Urinary bladder (tissue), 4 donors: ENCODE measurements around the gene SUSD3. TPM values are rescaled to one million over a fixed set of nuclear protein-coding genes. Genes with fewer than 3 reads are reported as not detected.

Experiments
- DNase-seq: peaks from one replicate; pipeline ENCODE4 v3.0.0-alpha.2; 2015; ENCODE audit errors: extremely low spot score
- H3K27ac ChIP-seq: one replicate; pipeline ENCODE4 v1.5.1; 2013; ENCODE audit warnings: low read depth, mild to moderate bottlenecking, moderate library complexity
- H3K36me3 ChIP-seq: one replicate; pipeline ENCODE4 v1.6.1; 2013; ENCODE audit warnings: mild to moderate bottlenecking, moderate library complexity; ENCODE audit not compliant: insufficient read depth
- H3K4me1 ChIP-seq: one replicate; pipeline ENCODE4 v1.6.1; 2013; ENCODE audit warnings: mild to moderate bottlenecking, moderate library complexity; ENCODE audit not compliant: insufficient read depth
- H3K4me3 ChIP-seq: one replicate; pipeline ENCODE4 v1.5.1; 2013; ENCODE audit warnings: low read depth, low read length
- WGBS: extraction: QIAGEN DNeasy Blood & Tissue Kit; methylation state at CpG from one replicate; pipeline ENCODE4 v1.1.7; 2013; 5-methylcytosine and 5-hydroxymethylcytosine counted together
- polyA plus RNA-seq: library from polyadenylated mRNA; stranded (reverse); fragments of 200-250 nt; gene quantifications from one replicate; pipeline ENCODE4 v1.2.3, GENCODE V29; 2013
- total RNA-seq: library from RNA; depleted of rRNA; stranded (reverse); fragments of >200 nt; gene quantifications from one replicate; pipeline ENCODE4 v1.2.3, GENCODE V29; 2014
- donor health status: healthy with polysubstance abuse.
- donor health status: healthy.

SUSD3 gene
- total and polyA plus RNA-seq, 2 donors = 1.5 to 1.9 TPM

GRCh38 chr9:93022721-93023520 lies 35.6 kb upstream of the SUSD3 start:
- Histone ChIP-seq H3K4me1 (no peaks in the 10 kb centered on the region), H3K36me3 (no peaks in the 10 kb centered on the region), H3K4me3 (no peak overlapping the region), H3K27ac (no peak overlapping the region)
- WGBS = 90% methylated on average over 23 of the region's 23 CpGs
- no peak for DNase-seq

- H3K27ac ChIP-seq = no peak overlapping the region
- no peaks in the 10 kb centered on the region for H3K4me1 ChIP-seq
- WGBS = 85% methylated on average over 4 of the region's 4 CpGs
- no peak for DNase-seq
- H3K36me3 ChIP-seq = no peaks in the 10 kb centered on the region
- H3K4me3 ChIP-seq = no peak overlapping the region
Observed at GRCh38 chr9:93023521-93023815, 35.0 kb upstream of the SUSD3 start.

GRCh38 chr9:93024646-93024910 lies 33.9 kb upstream of the SUSD3 start:
- WGBS = 87% methylated on average over 4 of the region's 4 CpGs
- Histone ChIP-seq H3K4me3 (no peak overlapping the region), H3K27ac (no peak overlapping the region), H3K36me3 (no peaks in the 10 kb centered on the region), H3K4me1 (no peaks in the 10 kb centered on the region)
- DNase-seq = no peak

- H3K27ac ChIP-seq = no peak overlapping the region
- H3K4me3 ChIP-seq = no peak overlapping the region
- H3K4me1 ChIP-seq = no peaks in the 10 kb centered on the region
- no peaks in the 10 kb centered on the region for H3K36me3 ChIP-seq
- 95% methylated on average over 11 of the region's 11 CpGs for WGBS
- no peak for DNase-seq
Observed at GRCh38 chr9:93024986-93025630, 33.4 kb upstream of the SUSD3 start.

- no peak overlapping the region for H3K4me3 ChIP-seq
- no peaks in the 10 kb centered on the region for H3K36me3 ChIP-seq
- H3K27ac ChIP-seq = no peak overlapping the region
- H3K4me1 ChIP-seq = no peaks in the 10 kb centered on the region
- no peak for DNase-seq
- WGBS = 84% methylated on average over 8 of the region's 8 CpGs
Observed at GRCh38 chr9:93025736-93026135, 32.8 kb upstream of the SUSD3 start.

GRCh38 chr9:93026640-93027039 lies 31.9 kb upstream of the SUSD3 start:
- DNase-seq = no peak
- over 99% methylated on average over 7 of the region's 7 CpGs for WGBS
- Histone ChIP-seq H3K27ac (no peak overlapping the region), H3K36me3 (no peaks in the 10 kb centered on the region), H3K4me1 (no peaks in the 10 kb centered on the region), H3K4me3 (no peak overlapping the region)

- no peak overlapping the region for H3K27ac ChIP-seq
- no peak overlapping the region for H3K4me3 ChIP-seq
- H3K36me3 ChIP-seq = no peaks in the 10 kb centered on the region
- no peak for DNase-seq
- WGBS = 97% methylated on average over 10 of the region's 10 CpGs
- H3K4me1 ChIP-seq = no peaks in the 10 kb centered on the region
Observed at GRCh38 chr9:93027750-93028149, 30.8 kb upstream of the SUSD3 start.

GRCh38 chr9:93028448-93029006 lies 30.0 kb upstream of the SUSD3 start:
- no peak for DNase-seq
- 46% methylated on average over 6 of the region's 6 CpGs for WGBS

GRCh38 chr9:93030642-93031628 lies 27.6 kb upstream of the SUSD3 start:
- no peaks in the 10 kb centered on the region for H3K36me3 ChIP-seq
- DNase-seq = no peak
- no peak overlapping the region for H3K27ac ChIP-seq
- H3K4me3 ChIP-seq = no peak overlapping the region
- 75% methylated on average over 9 of the region's 9 CpGs for WGBS
- no peaks in the 10 kb centered on the region for H3K4me1 ChIP-seq

More at GRCh38 chr9:93028448-93029006, 30.0 kb upstream of the SUSD3 start:
- no peaks in the 10 kb centered on the region for H3K36me3 ChIP-seq
- no peak overlapping the region for H3K27ac ChIP-seq
- no peaks in the 10 kb centered on the region for H3K4me1 ChIP-seq
- no peak overlapping the region for H3K4me3 ChIP-seq

GRCh38 chr9:93031629-93032430 lies 26.7 kb upstream of the SUSD3 start:
- 60% methylated on average over 10 of the region's 10 CpGs for WGBS
- Histone ChIP-seq H3K4me3 (no peak overlapping the region), H3K27ac (no peak overlapping the region), H3K36me3 (no peaks in the 10 kb centered on the region), H3K4me1 (no peaks in the 10 kb centered on the region)
- DNase-seq = no peak

GRCh38 chr9:93032545-93032944 lies 26.0 kb upstream of the SUSD3 start:
- H3K27ac ChIP-seq = no peak overlapping the region
- no peaks in the 10 kb centered on the region for H3K4me1 ChIP-seq
- 93% methylated on average over 12 of the region's 12 CpGs for WGBS
- no peaks in the 10 kb centered on the region for H3K36me3 ChIP-seq
- DNase-seq = no peak
- no peak overlapping the region for H3K4me3 ChIP-seq

GRCh38 chr9:93033531-93033930 lies 25.0 kb upstream of the SUSD3 start:
- no peak for DNase-seq
- no peak overlapping the region for H3K4me3 ChIP-seq
- no peaks in the 10 kb centered on the region for H3K36me3 ChIP-seq
- no peak overlapping the region for H3K27ac ChIP-seq
- no peaks in the 10 kb centered on the region for H3K4me1 ChIP-seq
- 33% methylated on average over 6 of the region's 6 CpGs for WGBS

- 89% methylated on average over 19 of the region's 19 CpGs for WGBS
- Histone ChIP-seq H3K27ac (no peak overlapping the region), H3K4me1 (no peaks in the 10 kb centered on the region), H3K36me3 (no peaks in the 10 kb centered on the region), H3K4me3 (no peak overlapping the region)
- no peak for DNase-seq
Observed at GRCh38 chr9:93035106-93035660, 23.3 kb upstream of the SUSD3 start.
